AG10803 (cell line): Measurements from ENCODE around the gene GTF2E1.
"Not testable (repeated sequence)": the region's sequence is repeated elsewhere in the genome, so short reads cannot be mapped to it uniquely, and the experiment has no call there.

Source experiments
- DNase-seq: peaks from one replicate; pipeline ENCODE4 v3.0.0; 2010; ENCODE audit warnings: low read depth
- H3K4me3 ChIP-seq: 2 replicates; pipeline ENCODE4 v1.5.1; 2011; ENCODE audit warnings: mild to moderate bottlenecking, low read length, control low read depth
- CTCF ChIP-seq: conservative IDR thresholded peaks from 2 replicates; pipeline ENCODE4 v1.5.1; 2011; ENCODE audit warnings: mild to moderate bottlenecking, low read length, control low read depth, inconsistent platforms

The GTF2E1 gene

GRCh38 chr3:120710369-120710768 is 32.2 kb upstream of the GTF2E1 start:
- no peak for TF ChIP-seq CTCF
- no peak overlapping the region for H3K4me3 ChIP-seq
- no peak for DNase-seq

- no peak for TF ChIP-seq CTCF
- DNase-seq = no peak
- H3K4me3 ChIP-seq = no peak overlapping the region
These were observed 29.3 kb upstream of the GTF2E1 start for GRCh38 chr3:120713262-120713661.

GRCh38 chr3:120719167-120719834 is 23.2 kb upstream of the GTF2E1 start:
- not testable (repeated sequence) for H3K4me3 ChIP-seq, DNase-seq

GRCh38 chr3:120726791-120727190 is 15.8 kb upstream of the GTF2E1 start:
- peak; percentile 42 for DNase-seq
- no peak for TF ChIP-seq CTCF
- H3K4me3 ChIP-seq = no peak overlapping the region

DNA sequence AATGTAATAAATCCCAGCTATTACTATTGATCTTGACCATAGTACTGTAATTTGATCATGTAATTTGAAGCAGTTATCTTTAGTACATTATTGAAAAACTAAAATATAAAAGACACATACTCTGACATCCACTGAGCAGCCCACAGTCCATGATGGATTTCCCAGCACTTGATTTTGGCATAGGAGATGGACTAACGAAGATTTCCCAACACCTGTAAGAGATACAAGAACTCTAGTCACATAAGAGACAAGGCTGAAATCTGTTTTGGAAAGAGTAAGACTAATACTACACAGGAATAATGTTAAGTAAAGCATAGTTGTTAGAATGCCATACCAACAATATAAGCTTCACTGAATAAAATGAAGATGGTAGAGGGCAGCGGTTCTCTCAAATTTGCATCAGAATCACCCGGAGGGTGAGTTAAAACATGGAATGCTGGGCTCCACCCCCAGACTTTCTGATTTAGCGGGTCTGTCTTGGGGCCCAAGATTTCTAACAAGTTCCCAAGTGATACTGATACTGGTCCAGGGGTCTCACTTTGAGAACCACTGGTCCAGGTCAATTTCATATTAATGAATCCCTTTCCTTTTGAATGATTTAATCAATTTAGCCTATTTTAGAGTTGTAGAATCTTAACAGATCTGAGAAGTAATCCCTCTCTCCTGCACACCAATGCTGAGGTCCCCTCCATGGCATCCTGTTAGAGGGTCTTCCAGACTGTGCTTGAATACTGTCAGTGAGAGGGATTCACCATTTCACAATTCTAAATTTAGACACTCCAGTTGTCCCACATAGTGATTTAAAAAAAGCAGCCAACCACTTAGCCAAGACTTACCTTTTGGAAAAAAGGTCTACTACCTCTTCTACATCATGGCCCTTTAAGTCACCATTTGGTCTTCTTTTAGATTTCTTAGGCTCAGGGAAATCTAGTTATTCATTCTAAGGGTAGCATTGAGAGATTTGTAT is 11.7 kb upstream of the GTF2E1 start:
- no peak for DNase-seq
- H3K4me3 ChIP-seq = no peak overlapping the region
- no peak for TF ChIP-seq CTCF

DNA sequence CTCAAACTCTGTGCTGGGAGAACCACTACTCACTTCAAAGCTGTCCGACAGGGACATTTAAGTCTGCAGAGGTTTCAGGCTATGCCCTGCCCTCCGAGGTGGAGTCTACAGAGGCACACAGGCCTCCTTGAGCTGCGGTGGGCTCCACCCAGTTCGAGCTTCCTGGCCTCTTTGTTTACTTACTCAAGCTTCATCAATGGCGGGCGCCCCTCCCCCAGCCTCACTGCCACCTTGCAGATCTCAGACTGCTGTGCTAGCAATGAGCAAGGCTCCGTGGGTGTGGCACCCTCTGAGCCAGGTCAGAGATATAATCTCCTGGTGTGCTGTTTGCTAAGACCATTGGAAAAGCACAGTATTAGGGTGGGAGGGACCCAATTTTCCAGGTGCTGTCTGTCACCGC is 4.5 kb upstream of the GTF2E1 start:
- H3K4me3 ChIP-seq, DNase-seq: not testable (repeated sequence)

- TF ChIP-seq CTCF = no peak
- no peak for DNase-seq
- H3K4me3 ChIP-seq = peak overlapping the region; percentile 93
These were observed 1.2 kb upstream of the GTF2E1 start for GRCh38 chr3:120741320-120741719.

DNA sequence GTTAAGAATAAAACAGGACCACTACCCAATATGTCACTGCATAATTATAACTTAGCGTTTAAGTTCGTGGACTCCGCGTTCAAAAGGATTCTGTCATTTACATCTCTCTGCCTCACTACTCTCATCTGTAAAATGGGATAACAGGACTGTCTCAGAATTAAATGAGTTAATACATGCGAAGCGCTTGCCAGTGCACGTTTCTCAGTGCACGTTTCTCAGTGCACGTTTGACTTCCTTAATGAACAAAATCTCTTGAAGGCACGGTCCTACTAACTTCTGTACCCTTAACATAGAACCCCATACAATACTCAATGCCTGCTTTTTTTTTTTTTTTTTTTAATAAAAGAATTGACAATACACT is 727 bp upstream of the GTF2E1 start:
- peak; percentile 51 for DNase-seq
- peak overlapping the region; percentile 93 for H3K4me3 ChIP-seq
- no peak for TF ChIP-seq CTCF
